HEK293T (cell line): ENCODE results near the gene HARBI1.
"Not testable (repeated sequence)": the region's sequence is repeated elsewhere in the genome, so short reads cannot be mapped to it uniquely, and the experiment has no call there.

Experiments
- CTCF ChIA-PET: fragments of 350-600 bp; formaldehyde crosslinking; extraction: SDS; loops from one replicate; lab custom pipeline; 2021; ENCODE audit warnings: antibody characterized with exemption, inconsistent platforms; lab: Yijun Ruan, JAX
- POLR2A ChIA-PET: fragments of 350-600 bp; formaldehyde crosslinking; extraction: SDS; loops from one replicate; lab custom pipeline; 2020; ENCODE audit warnings: antibody characterized with exemption, inconsistent platforms; lab: Yijun Ruan, JAX
- DNase-seq: peaks from one replicate; pipeline ENCODE4 v3.0.0; 2012; ENCODE audit warnings: mixed read lengths; ENCODE audit errors: extremely low spot score
- ARNT ChIP-seq: fragments of 450-650 bp; IDR thresholded peaks from 2 replicates; pipeline ENCODE4 v1.6.1; 2017; ENCODE audit warnings: mild to moderate bottlenecking
- BHLHE40 ChIP-seq: fragments of 450-650 bp; IDR thresholded peaks from 2 replicates; pipeline ENCODE4 v1.6.1; 2016; ENCODE audit warnings: mild to moderate bottlenecking, moderate library complexity, borderline replicate concordance
- CTBP1 ChIP-seq: fragments of 450-650 bp; IDR thresholded peaks from 2 replicates; pipeline ENCODE4 v1.6.1; 2016; ENCODE audit warnings: borderline replicate concordance
- ELF4 ChIP-seq: fragments of 450-650 bp; IDR thresholded peaks from 2 replicates; pipeline ENCODE4 v1.6.1; 2017; ENCODE audit warnings: antibody characterized with exemption
- FOXA1 ChIP-seq: fragments of 450-650 bp; IDR thresholded peaks from 2 replicates; pipeline ENCODE4 v1.6.1; 2016; ENCODE audit warnings: mild to moderate bottlenecking
- FOXK2 ChIP-seq: fragments of 450-650 bp; IDR thresholded peaks from 2 replicates; pipeline ENCODE4 v1.6.1; 2016; ENCODE audit warnings: mild to moderate bottlenecking
- FOXM1 ChIP-seq: fragments of 450-650 bp; IDR thresholded peaks from 2 replicates; pipeline ENCODE4 v1.6.1; 2017; ENCODE audit warnings: mild to moderate bottlenecking, borderline replicate concordance
- HDGF ChIP-seq: fragments of 450-650 bp; IDR thresholded peaks from 2 replicates; pipeline ENCODE4 v1.6.1; 2017; ENCODE audit warnings: antibody characterized with exemption, borderline replicate concordance
- L3MBTL2 ChIP-seq: fragments of 450-650 bp; conservative IDR thresholded peaks from 2 replicates; pipeline ENCODE4 v1.6.1; 2016; ENCODE audit warnings: mild to moderate bottlenecking
- LEF1 ChIP-seq: fragments of 450-650 bp; IDR thresholded peaks from 2 replicates; pipeline ENCODE4 v1.6.1; 2017; ENCODE audit warnings: mild to moderate bottlenecking, borderline replicate concordance
- NFRKB ChIP-seq: fragments of 450-650 bp; IDR thresholded peaks from 2 replicates; pipeline ENCODE4 v1.6.1; 2016; ENCODE audit warnings: mild to moderate bottlenecking, moderate library complexity
- PKNOX1 ChIP-seq: fragments of 450-650 bp; IDR thresholded peaks from 2 replicates; pipeline ENCODE4 v1.6.1; 2016
- SP1 ChIP-seq: fragments of 450-650 bp; IDR thresholded peaks from 2 replicates; pipeline ENCODE4 v1.6.1; 2017
- SUZ12 ChIP-seq: fragments of 450-650 bp; IDR thresholded peaks from 2 replicates; pipeline ENCODE4 v1.6.1; 2016; ENCODE audit warnings: mild to moderate bottlenecking
- TARDBP ChIP-seq: fragments of 450-650 bp; IDR thresholded peaks from 2 replicates; pipeline ENCODE4 v1.6.1; 2016
- ZNF384 ChIP-seq: fragments of 450-650 bp; IDR thresholded peaks from 2 replicates; pipeline ENCODE4 v1.6.1; 2016

HARBI1 gene

GRCh38 chr11:46590740-46591605 lies 26.1 kb downstream of the HARBI1 start:
- ChIA-PET CTCF (no interaction called here), POLR2A (no interaction called here)
- DNase-seq: no peak
- no peak for TF ChIP-seq BHLHE40
- TF ChIP-seq L3MBTL2: no peak
- TF ChIP-seq SUZ12: no peak
- TF ChIP-seq FOXM1: no peak
- no peak for TF ChIP-seq HDGF
- TF ChIP-seq ZNF384: peak; percentile 70

- POLR2A ChIA-PET: interaction anchor here (0.7 kb wide), 1 partner anchor 209 kb away, joined by 3 read pairs; no protein-coding TSS in a partner anchor
- TF ChIP-seq BHLHE40 (no peak), FOXK2 (no peak), ELF4 (no peak), SP1 (no peak), ZNF384 (no peak), PKNOX1 (no peak), CTBP1 (no peak), LEF1 (no peak), FOXM1 (no peak), SUZ12 (no peak), NFRKB (no peak), FOXA1 (no peak), ARNT (no peak), L3MBTL2 (no peak), TARDBP (no peak), HDGF (no peak)
Measured at GRCh38 chr11:46588915-46589314, 28.1 kb downstream of the HARBI1 start.

GRCh38 chr11:46588131-46588530 lies 28.9 kb downstream of the HARBI1 start:
- no peak for DNase-seq
- POLR2A ChIA-PET: no interaction called here
- CTCF ChIA-PET: no interaction called here
- TF ChIP-seq HDGF (no peak), SP1 (no peak), L3MBTL2 (no peak), FOXK2 (no peak)

More at GRCh38 chr11:46588915-46589314, 28.1 kb downstream of the HARBI1 start:
- CTCF ChIA-PET: interaction anchor here (0.7 kb wide), 1 partner anchor 99 kb away, joined by 3 read pairs; no protein-coding TSS in a partner anchor
- no peak for DNase-seq

GRCh38 chr11:46583513-46583912 lies 33.5 kb downstream of the HARBI1 start:
- CTCF ChIA-PET, POLR2A ChIA-PET: not testable (repeated sequence)

GRCh38 chr11:46582588-46582987 lies 34.4 kb downstream of the HARBI1 start:
- POLR2A ChIA-PET: no interaction called here
- CTCF ChIA-PET: no interaction called here
- TF ChIP-seq FOXA1 (no peak), ELF4 (no peak), SUZ12 (no peak), CTBP1 (no peak), LEF1 (no peak), L3MBTL2 (no peak), BHLHE40 (no peak), ARNT (no peak), ZNF384 (no peak), TARDBP (no peak)
- DNase-seq: no peak

More at GRCh38 chr11:46583513-46583912, 33.5 kb downstream of the HARBI1 start:
- not testable (repeated sequence) for DNase-seq

GRCh38 chr11:46577058-46577457 lies 40.0 kb downstream of the HARBI1 start:
- ChIA-PET POLR2A (no interaction called here), CTCF (no interaction called here)
- no peak for DNase-seq
- TF ChIP-seq SP1 (no peak), CTBP1 (no peak), NFRKB (no peak), PKNOX1 (no peak), FOXM1 (no peak), FOXA1 (no peak), ZNF384 (no peak), L3MBTL2 (no peak), ARNT (no peak)

- DNase-seq: no peak
- ChIA-PET POLR2A (no interaction called here), CTCF (no interaction called here)
- TF ChIP-seq PKNOX1 (no peak), LEF1 (no peak), CTBP1 (no peak), FOXM1 (no peak)
Measured at GRCh38 chr11:46574656-46575055, 42.4 kb downstream of the HARBI1 start.
